OCI-LY3 (cell line): ENCODE data around the gene PLOD2.

Experiments
- H2AFZ ChIP-seq: fragments of 200-600, 300-600 bp; shearing (Covaris generic); 2 replicates; pipeline ENCODE4 v1.6.0; 2014; ENCODE audit warnings: antibody characterized with exemption, low read depth, low read length
- H3K27ac ChIP-seq: fragments of 200-600, 300-600 bp; sonication (generic); 2 replicates; pipeline ENCODE4 v1.5.1; 2014; ENCODE audit warnings: mild to moderate bottlenecking, low read length, moderate library complexity, mixed read lengths
- H3K27me3 ChIP-seq: fragments of 200-600, 300-600 bp; sonication (generic); 2 replicates; pipeline ENCODE4 v1.6.1; 2014; ENCODE audit warnings: low read depth, low read length, mixed read lengths
- H3K36me3 ChIP-seq: fragments of 200-600, 300-600 bp; sonication (generic); replicated peaks from 2 replicates; pipeline ENCODE3; 2014; ENCODE audit warnings: low read depth, low read length, mixed read lengths
- H3K4me1 ChIP-seq: fragments of 300-600, 200-600 bp; sonication (generic); 2 replicates; pipeline ENCODE4 v1.6.1; 2014; ENCODE audit warnings: low read length, mixed read lengths
- H3K4me2 ChIP-seq: fragments of 200-600, 300-600 bp; sonication (generic); 2 replicates; pipeline ENCODE4 v1.6.1; 2014; ENCODE audit warnings: low read length, mixed read lengths
- H3K4me3 ChIP-seq: fragments of 300-600, 200-600 bp; sonication (generic); 2 replicates; pipeline ENCODE4 v1.5.1; 2014; ENCODE audit warnings: antibody characterized with exemption, mild to moderate bottlenecking, low read length, moderate library complexity
- H3K79me2 ChIP-seq: fragments of 300-600, 200-600 bp; shearing (Covaris generic); 2 replicates; pipeline ENCODE4 v1.6.1; 2014; ENCODE audit warnings: mild to moderate bottlenecking, low read length, mixed read lengths
- H3K9ac ChIP-seq: fragments of 300-600, 200-600 bp; shearing (Covaris generic); 2 replicates; pipeline ENCODE4 v1.6.0; 2014; ENCODE audit warnings: mild to moderate bottlenecking, low read length, moderate library complexity
- H3K9me3 ChIP-seq: fragments of 200-600, 300-600 bp; shearing (Covaris generic); 2 replicates; pipeline ENCODE4 v1.6.1; 2014; ENCODE audit warnings: low read length, mixed read lengths; ENCODE audit not compliant: insufficient read depth
- H4K20me1 ChIP-seq: fragments of 200-600, 300-600 bp; sonication (generic); 2 replicates; pipeline ENCODE4 v1.6.1; 2016; ENCODE audit warnings: low read length, mixed read lengths; ENCODE audit not compliant: insufficient read depth
- EZH2phosphoT487 ChIP-seq: fragments of 200-600 bp; shearing (Covaris generic); IDR thresholded peaks from 2 replicates; pipeline ENCODE4 v1.6.1; 2018; ENCODE audit warnings: antibody characterized with exemption, mixed run types, low read depth
- TF ChIP-seq, protein P1 (sequence below): fragments of 200-600, 300-600 bp; sonication (generic); IDR thresholded peaks from 2 replicates; pipeline ENCODE4 v1.5.1; 2014; ENCODE audit warnings: antibody characterized with exemption, low read length, low read depth

The PLOD2 gene

DNA sequence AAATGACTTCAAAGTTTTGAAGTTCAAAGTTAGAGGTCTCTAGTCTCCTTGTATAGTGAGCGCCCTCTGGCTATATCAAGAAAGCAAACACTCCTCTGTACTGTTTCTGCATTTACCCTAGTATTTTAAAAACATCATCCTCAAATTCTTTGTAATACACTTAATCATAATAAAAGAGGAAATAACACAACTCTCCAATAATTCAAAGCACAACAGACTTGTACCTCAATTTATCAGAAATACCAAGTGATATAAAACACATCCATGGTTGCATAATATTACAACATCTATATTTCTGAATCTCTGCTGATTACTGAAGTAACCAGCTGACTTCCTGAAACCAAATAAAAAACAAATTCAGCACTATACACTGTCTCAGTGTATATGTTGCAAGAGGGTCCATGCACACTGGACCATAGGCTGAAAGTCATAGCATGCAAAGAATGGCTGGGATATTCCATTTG, 12.5 kb downstream of the PLOD2 start:
- TF ChIP-seq EZH2phosphoT487, result no peak
- TF ChIP-seq, protein P1, sequence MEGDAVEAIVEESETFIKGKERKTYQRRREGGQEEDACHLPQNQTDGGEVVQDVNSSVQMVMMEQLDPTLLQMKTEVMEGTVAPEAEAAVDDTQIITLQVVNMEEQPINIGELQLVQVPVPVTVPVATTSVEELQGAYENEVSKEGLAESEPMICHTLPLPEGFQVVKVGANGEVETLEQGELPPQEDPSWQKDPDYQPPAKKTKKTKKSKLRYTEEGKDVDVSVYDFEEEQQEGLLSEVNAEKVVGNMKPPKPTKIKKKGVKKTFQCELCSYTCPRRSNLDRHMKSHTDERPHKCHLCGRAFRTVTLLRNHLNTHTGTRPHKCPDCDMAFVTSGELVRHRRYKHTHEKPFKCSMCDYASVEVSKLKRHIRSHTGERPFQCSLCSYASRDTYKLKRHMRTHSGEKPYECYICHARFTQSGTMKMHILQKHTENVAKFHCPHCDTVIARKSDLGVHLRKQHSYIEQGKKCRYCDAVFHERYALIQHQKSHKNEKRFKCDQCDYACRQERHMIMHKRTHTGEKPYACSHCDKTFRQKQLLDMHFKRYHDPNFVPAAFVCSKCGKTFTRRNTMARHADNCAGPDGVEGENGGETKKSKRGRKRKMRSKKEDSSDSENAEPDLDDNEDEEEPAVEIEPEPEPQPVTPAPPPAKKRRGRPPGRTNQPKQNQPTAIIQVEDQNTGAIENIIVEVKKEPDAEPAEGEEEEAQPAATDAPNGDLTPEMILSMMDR, result peak; percentile 63
- Histone ChIP-seq H3K36me3 (no peaks in the 10 kb centered on the region), H3K9ac (no peak overlapping the region), H3K9me3 (no peaks in the 10 kb centered on the region), H3K4me1 (no peaks in the 10 kb centered on the region), H2AFZ (no peak overlapping the region), H3K4me3 (no peak overlapping the region), H4K20me1 (no peaks in the 10 kb centered on the region), H3K27ac (no peak overlapping the region), H3K4me2 (no peak overlapping the region), H3K27me3 (no peaks in the 10 kb centered on the region), H3K79me2 (no peaks in the 10 kb centered on the region)

DNA sequence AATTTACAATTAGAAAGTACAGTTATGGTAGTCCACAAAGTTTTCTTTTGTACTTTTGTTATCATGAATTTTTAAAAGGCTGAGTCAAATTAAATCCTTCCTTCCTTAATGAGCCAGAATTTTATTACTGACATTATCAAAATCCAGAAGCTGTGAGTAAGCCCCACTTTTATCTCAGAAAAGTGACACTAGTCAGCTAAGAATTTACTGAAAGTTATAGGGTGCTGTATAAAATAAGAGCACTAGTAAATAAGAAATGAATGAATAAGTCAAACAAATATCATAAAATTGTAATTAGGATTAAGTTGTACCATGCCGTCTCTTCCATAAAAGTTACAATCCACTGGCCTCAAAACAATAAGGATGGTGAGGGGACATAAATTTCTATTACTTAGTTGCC, 15.3 kb downstream of the PLOD2 start:
- no peaks in the 10 kb centered on the region for H3K36me3 ChIP-seq
- no peak overlapping the region for H3K4me2 ChIP-seq
- H3K9me3 ChIP-seq, result no peaks in the 10 kb centered on the region
- no peak overlapping the region for H3K9ac ChIP-seq
- H3K4me1 ChIP-seq, result no peaks in the 10 kb centered on the region
- H3K4me3 ChIP-seq, result no peak overlapping the region
- no peaks in the 10 kb centered on the region for H3K27me3 ChIP-seq
- H2AFZ ChIP-seq, result no peak overlapping the region
- H3K79me2 ChIP-seq, result no peaks in the 10 kb centered on the region
- no peak overlapping the region for H3K27ac ChIP-seq
- H4K20me1 ChIP-seq, result no peaks in the 10 kb centered on the region
- no peak for TF ChIP-seq EZH2phosphoT487
- TF ChIP-seq, protein P1, result no peak

DNA sequence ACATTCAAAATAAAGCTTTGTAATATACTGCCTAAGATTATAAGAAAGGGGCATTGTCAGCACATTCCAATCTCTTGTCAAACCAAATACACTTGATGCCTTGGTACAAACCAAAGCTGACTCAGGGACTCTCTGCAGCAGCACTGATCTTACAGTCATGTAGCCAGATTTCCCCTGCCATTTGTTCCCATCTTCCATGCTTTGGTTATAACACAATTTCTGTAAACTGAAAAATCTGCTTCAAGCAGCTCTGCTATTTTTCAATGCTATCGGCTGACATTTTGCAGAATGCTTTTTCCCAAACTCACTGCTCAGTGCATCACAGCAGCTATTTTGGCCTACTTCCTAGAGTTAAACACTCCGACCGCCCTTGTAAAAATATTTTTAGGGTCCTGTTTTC, 18.2 kb downstream of the PLOD2 start:
- no peak overlapping the region for H3K4me2 ChIP-seq
- H3K79me2 ChIP-seq, result no peaks in the 10 kb centered on the region
- H3K4me3 ChIP-seq, result no peak overlapping the region
- H4K20me1 ChIP-seq, result no peaks in the 10 kb centered on the region
- no peak for TF ChIP-seq EZH2phosphoT487
- TF ChIP-seq, protein P1, result no peak
- no peaks in the 10 kb centered on the region for H3K36me3 ChIP-seq
- no peak overlapping the region for H3K27ac ChIP-seq
- no peaks in the 10 kb centered on the region for H3K27me3 ChIP-seq
- H3K4me1 ChIP-seq, result no peaks in the 10 kb centered on the region
- H3K9ac ChIP-seq, result no peak overlapping the region
- H2AFZ ChIP-seq, result no peak overlapping the region
- H3K9me3 ChIP-seq, result no peaks in the 10 kb centered on the region

DNA sequence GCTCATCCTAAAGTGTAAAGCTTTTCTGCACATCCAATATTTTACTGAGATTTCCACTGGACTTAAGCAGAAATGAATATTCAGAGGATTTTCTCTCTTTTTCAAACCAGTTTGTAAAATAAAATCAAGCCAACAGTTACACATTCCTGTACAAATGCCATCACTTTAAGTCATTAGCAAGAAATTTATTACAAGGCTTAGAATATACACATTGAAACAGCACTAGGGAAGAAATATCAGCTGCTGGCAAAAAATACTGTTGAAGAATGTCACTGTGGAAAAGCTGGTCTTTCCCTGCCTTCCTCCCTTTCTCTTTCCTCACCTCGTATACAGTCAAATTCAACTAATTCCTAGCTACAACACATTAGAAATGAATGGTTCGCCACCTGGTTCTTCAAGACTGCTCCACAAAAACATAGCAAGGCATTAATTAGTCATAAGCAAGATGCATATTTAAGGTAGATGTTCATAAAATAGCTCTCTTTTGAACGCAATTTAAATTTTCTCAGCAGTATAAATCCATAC, 21.3 kb downstream of the PLOD2 start:
- TF ChIP-seq, protein P1, result no peak
- no peak for TF ChIP-seq EZH2phosphoT487
- Histone ChIP-seq H4K20me1 (no peaks in the 10 kb centered on the region), H3K27ac (no peak overlapping the region), H3K4me2 (no peak overlapping the region), H3K9me3 (no peaks in the 10 kb centered on the region), H3K4me1 (no peaks in the 10 kb centered on the region), H2AFZ (0 out of 2 replicates have a peak overlapping the region, but pooled peaks have one; percentile 28), H3K79me2 (no peaks in the 10 kb centered on the region), H3K9ac (no peak overlapping the region), H3K36me3 (no peaks in the 10 kb centered on the region), H3K4me3 (no peak overlapping the region), H3K27me3 (no peaks in the 10 kb centered on the region)
